SK-N-SH treated with all-trans-retinoic acid at 6 μM for 48 hours (cell line): ENCODE measurements around the gene RHOJ.
"Not testable (repeated sequence)": the region's sequence is repeated elsewhere in the genome, so short reads cannot be mapped to it uniquely, and the experiment has no call there.

Experiments used
- ATAC-seq: fragments of 200-7000 bp; cut with Tn5 transposase; 3 replicates; pipeline ENCODE4 v1.9.1; 2020; ENCODE audit warnings: mild to moderate bottlenecking, moderate library complexity
- ARNTL ChIP-seq: fragments of 450-650 bp; formaldehyde crosslinking; IDR thresholded peaks from 2 replicates; pipeline ENCODE4 v1.5.0; 2020; ENCODE audit warnings: low read depth, mild to moderate bottlenecking, moderate library complexity, borderline replicate concordance
- CSDC2 ChIP-seq: fragments of 250-450 bp; sonication (Bioruptor Pico); IDR thresholded peaks from 2 replicates; pipeline ENCODE4 v1.5.0; 2020; ENCODE audit warnings: mild to moderate bottlenecking, moderate library complexity
- ESRRG ChIP-seq: fragments of 250-450 bp; sonication (Bioruptor Pico); IDR thresholded peaks from 2 replicates; pipeline ENCODE4 v1.6.1; 2021; ENCODE audit warnings: mild to moderate bottlenecking
- GLIS3 ChIP-seq: fragments of 250-450 bp; sonication (Bioruptor Pico); IDR thresholded peaks from 2 replicates; pipeline ENCODE4 v1.5.0; 2020; ENCODE audit warnings: mild to moderate bottlenecking, moderate library complexity
- PPARA ChIP-seq: fragments of 250-450 bp; sonication (Bioruptor Pico); IDR thresholded peaks from 2 replicates; pipeline ENCODE4 v1.5.0; 2020; ENCODE audit warnings: mild to moderate bottlenecking, borderline replicate concordance
- RARB ChIP-seq: fragments of 250-450 bp; sonication (Bioruptor Pico); IDR thresholded peaks from 2 replicates; pipeline ENCODE4 v1.8.0; 2021; ENCODE audit warnings: mild to moderate bottlenecking, moderate library complexity
- TCF4 ChIP-seq: fragments of 250-450 bp; sonication (Bioruptor Pico); IDR thresholded peaks from 2 replicates; pipeline ENCODE4 v1.8.0; 2021; ENCODE audit warnings: mild to moderate bottlenecking, moderate library complexity, borderline replicate concordance
- TOX ChIP-seq: fragments of 250-450 bp; sonication (Bioruptor Pico); IDR thresholded peaks from 2 replicates; pipeline ENCODE4 v1.8.0; 2021; ENCODE audit warnings: mild to moderate bottlenecking, moderate library complexity, borderline replicate concordance
- ZFP3 ChIP-seq: fragments of 250-450 bp; sonication (Bioruptor Pico); IDR thresholded peaks from 2 replicates; pipeline ENCODE4 v1.5.0; 2020; ENCODE audit warnings: mild to moderate bottlenecking, moderate library complexity
- ZFP30 ChIP-seq: fragments of 450-650 bp; formaldehyde crosslinking; IDR thresholded peaks from 2 replicates; pipeline ENCODE4 v1.5.0; 2022; ENCODE audit warnings: mild to moderate bottlenecking, moderate library complexity
- ZNF70 ChIP-seq: fragments of 450-650 bp; formaldehyde crosslinking; IDR thresholded peaks from 2 replicates; pipeline ENCODE4 v1.5.0; 2020; ENCODE audit warnings: mild to moderate bottlenecking, moderate library complexity
- TF ChIP-seq, protein P1 (sequence below): fragments of 250-450 bp; sonication (Bioruptor Pico); IDR thresholded peaks from 2 replicates; pipeline ENCODE4 v1.8.0; 2021; ENCODE audit warnings: low read depth, mild to moderate bottlenecking, moderate library complexity, borderline replicate concordance
- TF ChIP-seq, protein P2 (sequence below): fragments of 250-450 bp; sonication (Bioruptor Pico); IDR thresholded peaks from 2 replicates; pipeline ENCODE4 v1.8.0; 2020; ENCODE audit warnings: mild to moderate bottlenecking, moderate library complexity, borderline replicate concordance
- TF ChIP-seq, protein P3 (sequence below): fragments of 250-450 bp; sonication (Bioruptor Pico); IDR thresholded peaks from 2 replicates; pipeline ENCODE4 v1.5.0; 2020; ENCODE audit warnings: mild to moderate bottlenecking, moderate library complexity
- TF ChIP-seq, protein P4 (sequence below): fragments of 250-450 bp; sonication (Bioruptor Pico); IDR thresholded peaks from 2 replicates; pipeline ENCODE4 v1.5.1; 2020; ENCODE audit warnings: low read depth, mild to moderate bottlenecking, moderate library complexity
- TF ChIP-seq, protein P5 (sequence below): fragments of 250-450 bp; sonication (Bioruptor Pico); IDR thresholded peaks from 2 replicates; pipeline ENCODE4 v1.5.1; 2021; ENCODE audit warnings: mild to moderate bottlenecking, moderate library complexity

The RHOJ gene

DNA sequence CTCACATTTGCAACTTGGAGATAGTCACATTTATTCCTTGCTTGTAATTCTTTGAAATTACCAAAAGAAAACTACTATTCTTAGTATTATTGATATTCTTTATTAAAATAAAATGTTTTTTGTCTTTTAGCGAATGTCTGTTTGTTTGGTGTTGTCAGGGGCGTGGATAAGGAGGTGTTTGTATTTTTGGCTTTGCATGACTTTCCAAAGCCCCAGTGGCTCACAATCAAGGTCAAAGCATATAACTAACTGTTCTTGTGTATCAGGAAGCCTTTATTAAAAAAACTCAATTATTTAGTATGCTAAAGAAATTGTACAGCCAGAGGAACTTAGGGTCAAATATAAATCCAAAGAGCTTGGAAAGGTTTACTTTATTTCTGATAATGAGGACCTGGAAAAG is 96.6 kb downstream of the RHOJ start:
- ATAC-seq: no peak
- TF ChIP-seq, protein P1, sequence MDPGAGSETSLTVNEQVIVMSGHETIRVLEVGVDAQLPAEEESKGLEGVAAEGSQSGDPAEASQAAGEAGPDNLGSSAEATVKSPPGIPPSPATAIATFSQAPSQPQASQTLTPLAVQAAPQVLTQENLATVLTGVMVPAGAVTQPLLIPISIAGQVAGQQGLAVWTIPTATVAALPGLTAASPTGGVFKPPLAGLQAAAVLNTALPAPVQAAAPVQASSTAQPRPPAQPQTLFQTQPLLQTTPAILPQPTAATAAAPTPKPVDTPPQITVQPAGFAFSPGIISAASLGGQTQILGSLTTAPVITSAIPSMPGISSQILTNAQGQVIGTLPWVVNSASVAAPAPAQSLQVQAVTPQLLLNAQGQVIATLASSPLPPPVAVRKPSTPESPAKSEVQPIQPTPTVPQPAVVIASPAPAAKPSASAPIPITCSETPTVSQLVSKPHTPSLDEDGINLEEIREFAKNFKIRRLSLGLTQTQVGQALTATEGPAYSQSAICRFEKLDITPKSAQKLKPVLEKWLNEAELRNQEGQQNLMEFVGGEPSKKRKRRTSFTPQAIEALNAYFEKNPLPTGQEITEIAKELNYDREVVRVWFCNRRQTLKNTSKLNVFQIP (CRISPR knock-in tag): no peak
- TF ChIP-seq CSDC2 (CRISPR knock-in tag) (no peak), GLIS3 (CRISPR knock-in tag) (no peak), PPARA (CRISPR knock-in tag) (no peak), TOX (CRISPR knock-in tag) (no peak), ZNF70 (CRISPR knock-in tag) (no peak), ARNTL (no peak), TCF4 (CRISPR knock-in tag) (no peak), ESRRG (no peak), ZFP3 (no peak)
- TF ChIP-seq, protein P2, sequence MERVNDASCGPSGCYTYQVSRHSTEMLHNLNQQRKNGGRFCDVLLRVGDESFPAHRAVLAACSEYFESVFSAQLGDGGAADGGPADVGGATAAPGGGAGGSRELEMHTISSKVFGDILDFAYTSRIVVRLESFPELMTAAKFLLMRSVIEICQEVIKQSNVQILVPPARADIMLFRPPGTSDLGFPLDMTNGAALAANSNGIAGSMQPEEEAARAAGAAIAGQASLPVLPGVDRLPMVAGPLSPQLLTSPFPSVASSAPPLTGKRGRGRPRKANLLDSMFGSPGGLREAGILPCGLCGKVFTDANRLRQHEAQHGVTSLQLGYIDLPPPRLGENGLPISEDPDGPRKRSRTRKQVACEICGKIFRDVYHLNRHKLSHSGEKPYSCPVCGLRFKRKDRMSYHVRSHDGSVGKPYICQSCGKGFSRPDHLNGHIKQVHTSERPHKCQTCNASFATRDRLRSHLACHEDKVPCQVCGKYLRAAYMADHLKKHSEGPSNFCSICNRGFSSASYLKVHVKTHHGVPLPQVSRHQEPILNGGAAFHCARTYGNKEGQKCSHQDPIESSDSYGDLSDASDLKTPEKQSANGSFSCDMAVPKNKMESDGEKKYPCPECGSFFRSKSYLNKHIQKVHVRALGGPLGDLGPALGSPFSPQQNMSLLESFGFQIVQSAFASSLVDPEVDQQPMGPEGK (CRISPR knock-in tag): no peak
- TF ChIP-seq, protein P3, sequence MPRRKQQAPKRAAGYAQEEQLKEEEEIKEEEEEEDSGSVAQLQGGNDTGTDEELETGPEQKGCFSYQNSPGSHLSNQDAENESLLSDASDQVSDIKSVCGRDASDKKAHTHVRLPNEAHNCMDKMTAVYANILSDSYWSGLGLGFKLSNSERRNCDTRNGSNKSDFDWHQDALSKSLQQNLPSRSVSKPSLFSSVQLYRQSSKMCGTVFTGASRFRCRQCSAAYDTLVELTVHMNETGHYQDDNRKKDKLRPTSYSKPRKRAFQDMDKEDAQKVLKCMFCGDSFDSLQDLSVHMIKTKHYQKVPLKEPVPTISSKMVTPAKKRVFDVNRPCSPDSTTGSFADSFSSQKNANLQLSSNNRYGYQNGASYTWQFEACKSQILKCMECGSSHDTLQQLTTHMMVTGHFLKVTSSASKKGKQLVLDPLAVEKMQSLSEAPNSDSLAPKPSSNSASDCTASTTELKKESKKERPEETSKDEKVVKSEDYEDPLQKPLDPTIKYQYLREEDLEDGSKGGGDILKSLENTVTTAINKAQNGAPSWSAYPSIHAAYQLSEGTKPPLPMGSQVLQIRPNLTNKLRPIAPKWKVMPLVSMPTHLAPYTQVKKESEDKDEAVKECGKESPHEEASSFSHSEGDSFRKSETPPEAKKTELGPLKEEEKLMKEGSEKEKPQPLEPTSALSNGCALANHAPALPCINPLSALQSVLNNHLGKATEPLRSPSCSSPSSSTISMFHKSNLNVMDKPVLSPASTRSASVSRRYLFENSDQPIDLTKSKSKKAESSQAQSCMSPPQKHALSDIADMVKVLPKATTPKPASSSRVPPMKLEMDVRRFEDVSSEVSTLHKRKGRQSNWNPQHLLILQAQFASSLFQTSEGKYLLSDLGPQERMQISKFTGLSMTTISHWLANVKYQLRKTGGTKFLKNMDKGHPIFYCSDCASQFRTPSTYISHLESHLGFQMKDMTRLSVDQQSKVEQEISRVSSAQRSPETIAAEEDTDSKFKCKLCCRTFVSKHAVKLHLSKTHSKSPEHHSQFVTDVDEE (CRISPR knock-in tag): no peak
- TF ChIP-seq, protein P4, sequence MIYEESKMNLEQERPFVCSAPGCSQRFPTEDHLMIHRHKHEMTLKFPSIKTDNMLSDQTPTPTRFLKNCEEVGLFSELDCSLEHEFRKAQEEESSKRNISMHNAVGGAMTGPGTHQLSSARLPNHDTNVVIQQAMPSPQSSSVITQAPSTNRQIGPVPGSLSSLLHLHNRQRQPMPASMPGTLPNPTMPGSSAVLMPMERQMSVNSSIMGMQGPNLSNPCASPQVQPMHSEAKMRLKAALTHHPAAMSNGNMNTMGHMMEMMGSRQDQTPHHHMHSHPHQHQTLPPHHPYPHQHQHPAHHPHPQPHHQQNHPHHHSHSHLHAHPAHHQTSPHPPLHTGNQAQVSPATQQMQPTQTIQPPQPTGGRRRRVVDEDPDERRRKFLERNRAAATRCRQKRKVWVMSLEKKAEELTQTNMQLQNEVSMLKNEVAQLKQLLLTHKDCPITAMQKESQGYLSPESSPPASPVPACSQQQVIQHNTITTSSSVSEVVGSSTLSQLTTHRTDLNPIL: no peak

DNA sequence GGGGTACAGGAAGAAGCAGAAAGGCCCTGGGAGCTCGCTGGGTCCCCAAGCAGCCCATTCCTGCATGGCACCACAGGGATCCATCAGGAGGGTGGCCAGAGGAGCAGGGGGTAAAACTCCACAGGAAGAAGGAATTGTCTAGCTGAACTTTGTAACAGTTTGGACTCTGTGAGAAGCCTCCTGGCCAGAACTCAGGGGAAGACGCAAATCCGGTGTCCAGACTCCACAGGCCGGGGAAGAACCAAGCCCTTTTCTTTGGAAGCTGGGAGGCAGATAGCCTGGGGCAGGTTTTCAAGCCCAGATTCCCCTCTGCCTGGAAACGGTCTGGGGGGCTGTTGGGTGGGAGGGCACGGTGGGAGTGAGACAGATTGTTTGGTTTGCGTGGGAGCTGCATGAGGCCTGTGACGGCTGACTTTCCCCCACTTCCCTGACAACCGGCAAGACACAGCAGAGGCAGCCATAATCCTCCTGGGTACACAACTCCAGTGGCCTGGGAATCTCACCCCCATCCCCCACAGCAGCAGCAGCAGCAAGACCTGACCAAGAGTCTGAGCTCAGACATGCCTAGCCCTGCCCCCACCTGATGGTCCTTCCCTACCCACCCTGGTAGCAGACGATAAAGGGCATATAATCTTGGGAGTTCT is 97.8 kb downstream of the RHOJ start:
- no peak for ATAC-seq

DNA sequence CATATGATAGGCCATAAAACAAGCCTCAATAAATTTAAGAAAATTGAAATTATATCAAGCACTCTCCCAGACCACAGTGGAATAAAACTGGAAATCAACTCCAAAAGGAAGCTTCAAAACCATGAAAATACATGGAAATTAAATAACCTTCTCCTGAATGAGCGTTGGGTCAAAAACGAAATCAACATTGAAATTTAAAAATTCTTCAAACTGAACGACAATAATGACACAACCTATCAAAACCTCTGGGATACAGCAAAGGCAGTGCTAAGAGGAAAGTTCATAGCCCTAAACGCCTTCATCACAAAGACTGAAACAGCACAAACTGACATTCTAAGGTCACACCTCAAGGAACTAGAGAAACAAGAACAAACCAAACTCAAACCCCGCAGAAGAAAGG is 100.2 kb downstream of the RHOJ start:
- not testable (repeated sequence) for ATAC-seq

More for the DNA sequence above, 97.8 kb downstream of the RHOJ start:
- TF ChIP-seq ZNF70 (CRISPR knock-in tag) (no peak), ARNTL (no peak), ESRRG (no peak), RARB (CRISPR knock-in tag) (no peak), ZFP30 (CRISPR knock-in tag) (no peak), TCF4 (CRISPR knock-in tag) (no peak)
- TF ChIP-seq, protein P1 (CRISPR knock-in tag): no peak
- TF ChIP-seq, protein P4: no peak
- TF ChIP-seq, protein P5, sequence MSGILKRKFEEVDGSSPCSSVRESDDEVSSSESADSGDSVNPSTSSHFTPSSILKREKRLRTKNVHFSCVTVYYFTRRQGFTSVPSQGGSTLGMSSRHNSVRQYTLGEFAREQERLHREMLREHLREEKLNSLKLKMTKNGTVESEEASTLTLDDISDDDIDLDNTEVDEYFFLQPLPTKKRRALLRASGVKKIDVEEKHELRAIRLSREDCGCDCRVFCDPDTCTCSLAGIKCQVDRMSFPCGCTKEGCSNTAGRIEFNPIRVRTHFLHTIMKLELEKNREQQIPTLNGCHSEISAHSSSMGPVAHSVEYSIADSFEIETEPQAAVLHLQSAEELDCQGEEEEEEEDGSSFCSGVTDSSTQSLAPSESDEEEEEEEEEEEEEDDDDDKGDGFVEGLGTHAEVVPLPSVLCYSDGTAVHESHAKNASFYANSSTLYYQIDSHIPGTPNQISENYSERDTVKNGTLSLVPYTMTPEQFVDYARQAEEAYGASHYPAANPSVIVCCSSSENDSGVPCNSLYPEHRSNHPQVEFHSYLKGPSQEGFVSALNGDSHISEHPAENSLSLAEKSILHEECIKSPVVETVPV (CRISPR knock-in tag): no peak
